GM13977 (cell line): Measurements from ENCODE around the gene USP44.
"Not testable (repeated sequence)": the region's sequence is repeated elsewhere in the genome, so short reads cannot be mapped to it uniquely, and the experiment has no call there.

ENCODE experiments used
- DNase-seq: peaks from one replicate; pipeline ENCODE4 v3.0.0; 2012; ENCODE audit warnings: low spot score
- CTCF ChIP-seq: IDR thresholded peaks from 2 replicates; pipeline ENCODE4 v1.5.1; 2012; ENCODE audit warnings: mild to moderate bottlenecking, control low read depth; ENCODE audit not compliant: insufficient read depth; ENCODE audit errors: extremely low read depth, missing control alignments
- in situ Hi-C: fragments of 300-500 bp; cut with MboI; formaldehyde crosslinking; loops from one replicate; pipeline ENCODE4 v1.12.0; 2022; ENCODE audit warnings: low sequenced_read_pairs, low pct_unique_long_range_greater_than_20kb, mixed read lengths, inconsistent platforms; ENCODE audit not compliant: unreplicated experiment

The USP44 gene

DNA sequence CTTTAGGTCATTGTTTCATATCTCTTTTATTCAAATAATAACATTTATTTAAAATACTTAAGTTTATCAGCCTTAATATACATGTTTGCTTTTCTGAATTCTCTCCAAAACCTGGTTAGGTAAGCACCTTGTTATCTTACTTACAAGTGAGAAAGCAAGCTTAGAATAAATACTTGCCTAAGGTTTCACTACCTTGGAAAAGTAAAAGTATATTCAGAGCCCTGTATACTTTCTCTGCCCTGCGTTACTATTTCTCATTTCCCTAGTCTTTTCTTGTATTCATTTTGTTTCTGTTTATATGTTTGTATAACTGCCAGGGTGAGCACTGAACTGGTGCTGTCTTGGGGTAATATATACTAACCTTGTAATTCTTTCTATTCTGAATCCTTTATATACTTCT, 55.8 kb downstream of the USP44 start:
- no peak for TF ChIP-seq CTCF
- no peak for DNase-seq
- in situ Hi-C loops, result no loop called here

DNA sequence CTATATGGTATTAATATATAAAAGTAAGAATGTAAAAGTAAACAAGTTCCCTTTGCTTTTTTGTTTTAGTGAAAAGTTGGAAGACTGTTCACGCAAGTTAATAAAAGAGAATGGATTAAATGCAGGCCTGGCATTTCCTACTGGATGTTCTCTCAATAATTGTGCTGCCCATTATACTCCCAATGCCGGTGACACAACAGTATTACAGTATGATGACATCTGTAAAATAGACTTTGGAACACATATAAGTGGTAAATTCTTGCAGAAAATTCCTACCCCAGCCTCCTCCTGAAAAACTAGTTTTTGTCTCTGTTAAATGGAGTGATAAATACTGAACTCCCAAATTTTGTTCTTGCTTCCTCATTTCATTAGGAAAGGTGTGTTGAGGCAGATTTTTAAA, 56.4 kb downstream of the USP44 start:
- TF ChIP-seq CTCF, result no peak
- DNase-seq, result no peak
- in situ Hi-C loops, result no loop called here

GRCh38 chr12:95492462-95492861, 58.8 kb downstream of the USP44 start:
- no peak for TF ChIP-seq CTCF
- DNase-seq, result no peak
- in situ Hi-C loops, result no loop called here

- in situ Hi-C loops, result no loop called here
- TF ChIP-seq CTCF, result no peak
- DNase-seq, result no peak
Observed at GRCh38 chr12:95487024-95487423, 64.3 kb downstream of the USP44 start.

- in situ Hi-C loops, result no loop called here
- no peak for TF ChIP-seq CTCF
- DNase-seq, result no peak
Observed at GRCh38 chr12:95484524-95484923, 66.8 kb downstream of the USP44 start.

GRCh38 chr12:95482564-95482963, 68.7 kb downstream of the USP44 start:
- DNase-seq, in situ Hi-C loops: not testable (repeated sequence)

DNA sequence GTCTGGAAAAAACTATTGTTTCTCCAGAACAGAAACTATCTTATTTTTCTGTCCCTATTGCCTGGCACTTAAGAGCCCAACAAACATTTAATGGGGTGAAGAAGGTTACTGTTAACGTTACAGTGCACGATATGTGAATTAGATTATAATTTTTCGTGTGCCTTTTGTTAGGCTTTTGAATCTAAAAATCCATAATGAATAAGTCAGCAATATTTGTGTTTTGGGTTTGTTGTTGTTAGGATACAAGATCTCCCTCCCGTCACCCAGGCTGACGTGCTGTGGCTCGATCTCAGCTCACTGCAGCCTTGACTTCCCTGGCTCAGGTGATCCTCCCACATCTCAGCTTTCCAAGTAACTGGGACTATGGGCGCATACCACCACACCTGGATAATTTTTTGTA, 69.4 kb downstream of the USP44 start:
- no peak for TF ChIP-seq CTCF
- DNase-seq, result no peak
- in situ Hi-C loops, result no loop called here
